Keratinocyte (primary cell): ENCODE measurements around the gene C2.

Experiments
- CTCF ChIP-seq, 3 experiments: IDR thresholded peaks in 1 of 3; conservative IDR thresholded peaks in 1 of 3; optimal IDR thresholded peaks in 1 of 3; 2 replicates in 2 of 3; 3 replicates in 1 of 3; pipeline versions ENCODE3 to v1.5.1; 2011; ENCODE audit warnings: low read length in 3 of 3, mild to moderate bottlenecking in 3 of 3, moderate library complexity in 2 of 3, control low read depth in 1 of 3, inconsistent platforms in 1 of 3; ENCODE audit not compliant: insufficient read depth in 2 of 3; ENCODE audit errors: extremely low read depth in 1 of 3
- EZH2 ChIP-seq: IDR thresholded peaks from one replicate; pipeline ENCODE4 v1.6.1; 2012; ENCODE audit warnings: inconsistent platforms, mild to moderate bottlenecking, low read length, moderate library complexity

DNA sequence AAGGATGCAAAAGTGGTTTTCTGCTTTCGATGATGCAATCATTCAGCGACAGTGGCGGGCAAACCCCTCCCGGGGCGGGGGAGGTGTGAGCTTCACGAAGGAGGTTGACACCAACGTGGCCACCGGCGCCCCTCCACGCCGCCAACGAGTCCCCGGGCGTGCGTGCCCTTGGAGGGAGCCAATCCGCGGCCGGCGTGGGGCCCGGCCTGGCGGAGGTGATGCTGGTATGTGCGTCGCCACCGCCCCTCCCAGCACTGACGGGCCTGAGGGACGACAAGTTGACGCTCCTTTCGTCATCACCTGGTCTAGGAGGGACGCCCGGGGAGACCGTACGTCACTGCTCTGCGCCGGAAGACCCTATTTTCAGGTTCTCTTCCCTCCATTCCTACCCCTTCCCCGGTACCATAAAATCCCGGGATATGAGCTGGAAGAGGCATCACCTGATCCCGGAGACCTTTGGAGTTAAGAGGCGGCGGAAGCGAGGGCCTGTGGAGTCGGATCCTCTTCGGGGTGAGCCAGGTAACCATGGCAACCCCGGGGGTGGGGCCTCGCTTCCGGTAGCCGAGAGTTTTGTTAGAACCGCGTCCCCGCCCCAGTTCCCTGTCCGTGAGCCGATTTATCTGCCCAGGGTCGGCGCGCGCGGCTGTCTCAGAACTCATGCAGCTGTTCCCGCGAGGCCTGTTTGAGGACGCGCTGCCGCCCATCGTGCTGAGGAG lies 44.6 kb downstream of the C2 start, which contains the start of gene DXO:
- TF ChIP-seq CTCF (optimal IDR thresholded peaks at IDR 0.05 in 1 of 3, IDR thresholded peaks at IDR 0.05 in 1 of 3, conservative IDR thresholded peaks at IDR 0.05 in 1 of 3; ENCODE audit: extremely low read depth in 1 of 3, insufficient read depth in 2 of 3, low read length in 3 of 3) (no peak), EZH2 (no peak)
